ENCODE measurements around the gene GNL2.

GNL2 gene

GRCh38 chr1:37609002-37609401 is 13.3 kb upstream of the GNL2 start:
- Histone ChIP-seq H3K27ac (replicated peaks) (no peak overlapping the region), H3K4me3 (replicated peaks; ENCODE audit: insufficient read depth, low read length) (no peak overlapping the region), H3K27me3 (ENCODE audit: insufficient read depth, poor library complexity, severe bottlenecking) (peaks cover 4% of the 10 kb centered on the region)
- TF ChIP-seq GABPA (IDR thresholded peaks at IDR 0.05; ENCODE audit: low read depth) (no peak), SPI1 (IDR thresholded peaks at IDR 0.05; ENCODE audit: borderline replicate concordance, low read depth) (peak; percentile 72), POLR2AphosphoS5 (IDR thresholded peaks at IDR 0.05; ENCODE audit: low read depth) (no peak)
- TF ChIP-seq, protein P1, sequence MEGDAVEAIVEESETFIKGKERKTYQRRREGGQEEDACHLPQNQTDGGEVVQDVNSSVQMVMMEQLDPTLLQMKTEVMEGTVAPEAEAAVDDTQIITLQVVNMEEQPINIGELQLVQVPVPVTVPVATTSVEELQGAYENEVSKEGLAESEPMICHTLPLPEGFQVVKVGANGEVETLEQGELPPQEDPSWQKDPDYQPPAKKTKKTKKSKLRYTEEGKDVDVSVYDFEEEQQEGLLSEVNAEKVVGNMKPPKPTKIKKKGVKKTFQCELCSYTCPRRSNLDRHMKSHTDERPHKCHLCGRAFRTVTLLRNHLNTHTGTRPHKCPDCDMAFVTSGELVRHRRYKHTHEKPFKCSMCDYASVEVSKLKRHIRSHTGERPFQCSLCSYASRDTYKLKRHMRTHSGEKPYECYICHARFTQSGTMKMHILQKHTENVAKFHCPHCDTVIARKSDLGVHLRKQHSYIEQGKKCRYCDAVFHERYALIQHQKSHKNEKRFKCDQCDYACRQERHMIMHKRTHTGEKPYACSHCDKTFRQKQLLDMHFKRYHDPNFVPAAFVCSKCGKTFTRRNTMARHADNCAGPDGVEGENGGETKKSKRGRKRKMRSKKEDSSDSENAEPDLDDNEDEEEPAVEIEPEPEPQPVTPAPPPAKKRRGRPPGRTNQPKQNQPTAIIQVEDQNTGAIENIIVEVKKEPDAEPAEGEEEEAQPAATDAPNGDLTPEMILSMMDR (IDR thresholded peaks at IDR 0.05; ENCODE audit: insufficient read depth, low read length) = no peak
- DNase-seq (ENCODE audit: low read depth in 1 of 2, low spot score in 1 of 2) = no peak

- TF ChIP-seq POLR2AphosphoS5 (IDR thresholded peaks at IDR 0.05; ENCODE audit: low read depth) (no peak), SPI1 (IDR thresholded peaks at IDR 0.05; ENCODE audit: borderline replicate concordance, low read depth) (no peak), GABPA (IDR thresholded peaks at IDR 0.05; ENCODE audit: low read depth) (no peak), REST (IDR thresholded peaks at IDR 0.05; ENCODE audit: insufficient replicate concordance, low read depth) (no peak)
- TF ChIP-seq, protein P1 (IDR thresholded peaks at IDR 0.05; ENCODE audit: insufficient read depth, low read length) = no peak
- peak in 1 of 2 experiments; percentile 9 for DNase-seq (ENCODE audit: low read depth in 1 of 2, low spot score in 1 of 2)
- no peaks in the 10 kb centered on the region for H3K27me3 ChIP-seq (ENCODE audit: insufficient read depth, poor library complexity, severe bottlenecking)
- H3K27ac ChIP-seq (replicated peaks) = no peak overlapping the region
- no peak overlapping the region for H3K4me3 ChIP-seq (replicated peaks; ENCODE audit: insufficient read depth, low read length)
Measured at GRCh38 chr1:37606481-37607263, 10.9 kb upstream of the GNL2 start.

- TF ChIP-seq, protein P1 (IDR thresholded peaks at IDR 0.05; ENCODE audit: insufficient read depth, low read length) = no peak
- no peak for TF ChIP-seq REST (IDR thresholded peaks at IDR 0.05; ENCODE audit: insufficient replicate concordance, low read depth)
- TF ChIP-seq SPI1 (IDR thresholded peaks at IDR 0.05; ENCODE audit: borderline replicate concordance, low read depth) = no peak
- TF ChIP-seq POLR2AphosphoS5 (IDR thresholded peaks at IDR 0.05; ENCODE audit: low read depth) = no peak
- TF ChIP-seq GABPA (IDR thresholded peaks at IDR 0.05; ENCODE audit: low read depth) = no peak
- DNase-seq (ENCODE audit: low read depth in 1 of 2, low spot score in 1 of 2) = no peak
- H3K4me3 ChIP-seq (replicated peaks; ENCODE audit: insufficient read depth, low read length) = no peak overlapping the region
- no peak overlapping the region for H3K27ac ChIP-seq (replicated peaks)
- no peaks in the 10 kb centered on the region for H3K27me3 ChIP-seq (ENCODE audit: insufficient read depth, poor library complexity, severe bottlenecking)
Measured at GRCh38 chr1:37605806-37606474, 10.2 kb upstream of the GNL2 start.
